ENCODE measurements around the gene PRPF8.

PRPF8 gene

DNA sequence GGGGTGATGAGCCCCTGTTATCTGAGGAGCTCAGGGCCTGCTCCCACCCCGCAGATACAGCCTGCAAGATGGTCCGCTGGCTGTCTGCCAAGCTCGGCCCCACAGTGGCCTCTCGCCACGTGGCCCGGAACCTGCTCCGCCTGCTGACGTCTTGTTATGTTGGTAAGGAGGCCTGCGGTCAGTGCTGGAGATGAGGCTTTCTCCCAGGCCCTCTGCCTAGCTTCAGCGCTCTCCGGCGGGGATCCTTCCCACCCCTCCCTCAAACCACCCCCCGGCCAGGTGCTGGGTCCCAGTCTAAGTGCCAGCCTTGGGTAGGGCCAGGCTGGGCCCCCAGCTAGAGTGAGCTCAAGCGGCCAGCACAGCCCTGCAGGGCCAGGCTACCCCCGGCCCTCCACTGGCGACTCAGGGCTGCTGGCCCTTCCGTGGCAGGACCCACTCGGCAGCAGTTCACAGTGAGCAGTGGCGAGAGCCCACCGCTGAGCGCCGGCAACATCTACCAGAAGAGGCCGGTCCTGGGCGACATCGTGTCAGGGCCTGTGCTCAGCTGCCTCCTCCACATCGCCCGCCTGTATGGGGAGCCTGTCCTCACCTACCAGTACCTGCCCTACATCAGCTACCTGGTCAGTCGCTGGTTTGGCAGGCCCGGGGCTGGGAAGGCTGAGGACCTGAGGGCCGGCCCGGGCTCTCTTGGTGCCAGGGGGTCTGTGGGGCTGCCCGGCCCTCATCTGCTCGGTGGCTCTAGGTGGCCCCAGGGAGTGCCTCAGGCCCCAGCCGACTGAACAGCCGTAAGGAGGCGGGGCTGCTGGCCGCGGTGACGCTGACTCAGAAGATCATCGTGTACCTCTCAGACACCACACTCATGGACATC lies 45.9 kb upstream of the PRPF8 start:
- no peaks in the 10 kb centered on the region for H3K36me3 Mint-ChIP-seq (ENCODE audit: low read depth)
- H3K4me3 Mint-ChIP-seq: no peak overlapping the region
- peaks cover 27% of the 10 kb centered on the region for H3K4me1 Mint-ChIP-seq
- H3K27ac Mint-ChIP-seq: no peak overlapping the region
- no peak for DNase-seq
- H3K27me3 Mint-ChIP-seq (ENCODE audit: low read depth, poor library complexity): no peaks in the 10 kb centered on the region
- TF ChIP-seq CTCF (IDR thresholded peaks at IDR 0.05): no peak
- H3K9me3 Mint-ChIP-seq: no peaks in the 10 kb centered on the region

GRCh38 chr17:1729966-1730325 lies 45.3 kb upstream of the PRPF8 start:
- no peaks in the 10 kb centered on the region for H3K36me3 Mint-ChIP-seq (ENCODE audit: low read depth)
- no peak for TF ChIP-seq CTCF (IDR thresholded peaks at IDR 0.05)
- peaks cover 25% of the 10 kb centered on the region for H3K4me1 Mint-ChIP-seq
- no peak overlapping the region for H3K4me3 Mint-ChIP-seq
- no peaks in the 10 kb centered on the region for H3K9me3 Mint-ChIP-seq
- peak overlapping the region; percentile 92 for H3K27ac Mint-ChIP-seq
- DNase-seq: no peak
- H3K27me3 Mint-ChIP-seq (ENCODE audit: low read depth, poor library complexity): no peaks in the 10 kb centered on the region

DNA sequence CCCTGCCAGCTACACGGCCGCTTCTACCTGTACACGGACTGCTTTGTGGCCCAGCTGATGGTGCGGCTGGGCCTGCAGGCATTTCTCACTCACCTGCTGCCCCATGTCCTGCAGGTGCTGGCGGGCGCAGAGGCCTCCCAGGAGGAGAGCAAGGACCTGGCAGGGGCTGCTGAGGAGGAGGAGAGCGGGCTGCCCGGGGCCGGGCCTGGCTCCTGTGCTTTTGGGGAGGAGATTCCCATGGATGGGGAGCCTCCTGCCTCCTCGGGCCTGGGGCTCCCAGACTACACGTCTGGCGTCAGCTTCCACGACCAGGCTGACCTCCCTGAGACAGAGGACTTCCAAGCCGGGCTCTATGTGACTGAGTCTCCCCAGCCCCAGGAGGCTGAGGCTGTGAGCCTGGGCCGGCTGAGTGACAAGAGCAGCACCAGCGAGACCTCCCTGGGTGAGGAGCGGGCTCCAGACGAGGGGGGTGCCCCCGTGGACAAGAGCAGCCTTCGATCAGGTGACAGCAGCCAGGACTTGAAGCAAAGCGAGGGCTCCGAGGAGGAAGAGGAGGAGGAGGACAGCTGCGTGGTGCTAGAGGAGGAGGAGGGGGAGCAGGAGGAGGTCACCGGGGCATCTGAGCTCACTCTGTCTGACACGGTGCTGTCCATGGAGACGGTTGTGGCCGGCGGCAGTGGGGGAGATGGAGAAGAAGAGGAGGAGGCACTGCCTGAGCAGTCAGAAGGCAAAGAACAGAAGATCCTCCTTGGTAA lies 43.4 kb upstream of the PRPF8 start:
- H3K4me1 Mint-ChIP-seq: peaks cover 18% of the 10 kb centered on the region
- H3K9me3 Mint-ChIP-seq: no peaks in the 10 kb centered on the region
- H3K36me3 Mint-ChIP-seq (ENCODE audit: low read depth): no peaks in the 10 kb centered on the region
- no peak for TF ChIP-seq CTCF (IDR thresholded peaks at IDR 0.05)
- peak overlapping the region; percentile 92 for H3K27ac Mint-ChIP-seq
- no peak for DNase-seq
- H3K27me3 Mint-ChIP-seq (ENCODE audit: low read depth, poor library complexity): no peaks in the 10 kb centered on the region
- no peak overlapping the region for H3K4me3 Mint-ChIP-seq

GRCh38 chr17:1727258-1727789 lies 42.7 kb upstream of the PRPF8 start:
- Mint-ChIP-seq H3K9me3 (no peaks in the 10 kb centered on the region), H3K4me3 (no peak overlapping the region), H3K27ac (no peak overlapping the region), H3K27me3 (ENCODE audit: low read depth, poor library complexity) (no peaks in the 10 kb centered on the region), H3K36me3 (ENCODE audit: low read depth) (no peaks in the 10 kb centered on the region), H3K4me1 (peaks cover 18% of the 10 kb centered on the region)
- TF ChIP-seq CTCF (IDR thresholded peaks at IDR 0.05): no peak
- no peak for DNase-seq

GRCh38 chr17:1726626-1727257 lies 42.1 kb upstream of the PRPF8 start:
- Mint-ChIP-seq H3K4me3 (no peak overlapping the region), H3K36me3 (ENCODE audit: low read depth) (no peaks in the 10 kb centered on the region), H3K9me3 (no peaks in the 10 kb centered on the region), H3K27ac (no peak overlapping the region), H3K27me3 (ENCODE audit: low read depth, poor library complexity) (no peaks in the 10 kb centered on the region), H3K4me1 (peaks cover 18% of the 10 kb centered on the region)
- DNase-seq: no peak
- no peak for TF ChIP-seq CTCF (IDR thresholded peaks at IDR 0.05)
